ENCODE results near the gene FOXE3. TPM values are rescaled to one million over a fixed set of nuclear protein-coding genes. Genes with fewer than 3 reads are reported as not detected.

The FOXE3 gene
- total RNA-seq, 1 experiment from 2014 or later, result not detected

DNA sequence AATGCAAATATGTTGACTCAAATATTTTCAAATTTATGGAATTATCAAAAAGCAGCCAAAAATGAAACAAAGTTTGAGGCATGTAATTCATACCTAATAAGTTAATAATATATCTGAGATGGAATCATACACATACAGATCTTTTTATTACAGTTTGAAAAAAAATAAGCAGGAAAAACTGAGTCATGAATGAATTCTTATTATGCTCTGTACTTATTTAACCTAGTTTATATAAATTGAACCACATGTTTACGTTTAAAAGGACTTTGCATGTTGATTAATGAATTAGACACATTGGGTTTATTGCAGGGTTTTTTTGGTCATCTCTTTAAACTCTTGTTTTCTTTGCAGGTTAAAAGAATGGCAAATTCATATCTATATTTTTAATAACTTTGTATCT, 41.6 kb upstream of the FOXE3 start:
- Histone ChIP-seq H3K9ac (ENCODE audit: low read length) (no peak overlapping the region), H2AFZ (ENCODE audit: low read length) (no peak overlapping the region), H3K27ac (ENCODE audit: low read length) (no peak overlapping the region), H3K9me2 (replicated peaks; ENCODE audit: low read length) (no peaks in the 10 kb centered on the region), H3K4me1 (ENCODE audit: insufficient read depth, low read length) (no peaks in the 10 kb centered on the region), H3K27me3 (ENCODE audit: low read length) (no peaks in the 10 kb centered on the region), H3K4me2 (ENCODE audit: low read length) (no peak overlapping the region), H3K36me3 (ENCODE audit: low read depth, low read length) (peaks cover 37% of the 10 kb centered on the region; the same call in 1 of the 2 replicates), H4K20me1 (ENCODE audit: low read length) (no peaks in the 10 kb centered on the region), H3K4me3 (ENCODE audit: low read length) (no peak overlapping the region), H3F3A (ENCODE audit: low read length, unreplicated experiment) (no peaks in the 10 kb centered on the region), H3K9me3 (ENCODE audit: low read length) (no peaks in the 10 kb centered on the region), H3K79me2 (ENCODE audit: low read length) (no peaks in the 10 kb centered on the region)
- BruUV-seq (replicated peaks), result no TSS peak
- DNase-seq (no peak), ATAC-seq (no peak)
- ChIA-PET POLR2A (ENCODE audit: unreplicated experiment) (no interaction called here), CTCF (no interaction called here)
- TF ChIP-seq, protein P1, sequence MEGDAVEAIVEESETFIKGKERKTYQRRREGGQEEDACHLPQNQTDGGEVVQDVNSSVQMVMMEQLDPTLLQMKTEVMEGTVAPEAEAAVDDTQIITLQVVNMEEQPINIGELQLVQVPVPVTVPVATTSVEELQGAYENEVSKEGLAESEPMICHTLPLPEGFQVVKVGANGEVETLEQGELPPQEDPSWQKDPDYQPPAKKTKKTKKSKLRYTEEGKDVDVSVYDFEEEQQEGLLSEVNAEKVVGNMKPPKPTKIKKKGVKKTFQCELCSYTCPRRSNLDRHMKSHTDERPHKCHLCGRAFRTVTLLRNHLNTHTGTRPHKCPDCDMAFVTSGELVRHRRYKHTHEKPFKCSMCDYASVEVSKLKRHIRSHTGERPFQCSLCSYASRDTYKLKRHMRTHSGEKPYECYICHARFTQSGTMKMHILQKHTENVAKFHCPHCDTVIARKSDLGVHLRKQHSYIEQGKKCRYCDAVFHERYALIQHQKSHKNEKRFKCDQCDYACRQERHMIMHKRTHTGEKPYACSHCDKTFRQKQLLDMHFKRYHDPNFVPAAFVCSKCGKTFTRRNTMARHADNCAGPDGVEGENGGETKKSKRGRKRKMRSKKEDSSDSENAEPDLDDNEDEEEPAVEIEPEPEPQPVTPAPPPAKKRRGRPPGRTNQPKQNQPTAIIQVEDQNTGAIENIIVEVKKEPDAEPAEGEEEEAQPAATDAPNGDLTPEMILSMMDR (conservative IDR thresholded peaks at IDR 0.05; ENCODE audit: low read depth, low read length), result no peak
- TF ChIP-seq EZH2phosphoT487 (IDR thresholded peaks at IDR 0.05; ENCODE audit: borderline replicate concordance, low read length), result no peak
- TF ChIP-seq EZH2 (IDR thresholded peaks at IDR 0.05; ENCODE audit: low read length, unreplicated experiment), result no peak
- intact Hi-C loops (cut with micrococcal nuclease), result no loop called here

DNA sequence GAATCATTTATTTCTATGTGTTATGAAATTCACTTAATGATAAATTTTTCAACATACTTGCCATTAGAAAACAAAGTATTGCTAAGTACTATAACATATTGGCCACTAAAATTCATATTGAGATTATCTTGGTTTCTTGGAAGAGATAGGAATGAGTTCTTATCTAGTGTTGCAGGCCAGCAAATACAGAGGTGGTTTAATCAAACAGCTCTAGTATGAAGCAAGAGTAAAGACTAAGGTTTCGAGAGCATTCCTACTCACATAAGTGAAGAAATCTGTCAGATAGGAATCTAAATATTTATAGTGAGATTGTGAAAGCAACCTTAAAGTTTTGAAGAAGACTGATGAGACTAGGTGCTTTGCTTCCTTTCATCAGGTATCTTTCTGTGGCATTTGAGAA, 37.9 kb upstream of the FOXE3 start:
- POLR2A ChIA-PET (ENCODE audit: unreplicated experiment), result no interaction called here
- H3K36me3 ChIP-seq (ENCODE audit: low read depth, low read length), result peaks cover 35% of the 10 kb centered on the region
- no peaks in the 10 kb centered on the region for H3K27me3 ChIP-seq (ENCODE audit: low read length)
- H3K9ac ChIP-seq (ENCODE audit: low read length), result no peak overlapping the region
- ATAC-seq (no peak), DNase-seq (no peak)
- no peaks in the 10 kb centered on the region for H3K9me2 ChIP-seq (replicated peaks; ENCODE audit: low read length)
- H2AFZ ChIP-seq (ENCODE audit: low read length), result no peak overlapping the region
- no peaks in the 10 kb centered on the region for H3K79me2 ChIP-seq (ENCODE audit: low read length)
- no peak overlapping the region for H3K4me2 ChIP-seq (ENCODE audit: low read length)
- no peaks in the 10 kb centered on the region for H3K4me1 ChIP-seq (ENCODE audit: insufficient read depth, low read length)
- H3K27ac ChIP-seq (ENCODE audit: low read length), result no peak overlapping the region
- TF ChIP-seq EZH2 (IDR thresholded peaks at IDR 0.05; ENCODE audit: low read length, unreplicated experiment) (no peak), EZH2phosphoT487 (IDR thresholded peaks at IDR 0.05; ENCODE audit: borderline replicate concordance, low read length) (no peak)
- TF ChIP-seq, protein P1 (conservative IDR thresholded peaks at IDR 0.05; ENCODE audit: low read depth, low read length), result no peak
- CTCF ChIA-PET, result no interaction called here
- H3K4me3 ChIP-seq (ENCODE audit: low read length), result no peak overlapping the region
- H3K9me3 ChIP-seq (ENCODE audit: low read length), result no peaks in the 10 kb centered on the region
- intact Hi-C loops (cut with micrococcal nuclease), result no loop called here
- BruUV-seq (replicated peaks), result no TSS peak
- no peaks in the 10 kb centered on the region for H4K20me1 ChIP-seq (ENCODE audit: low read length)
- H3F3A ChIP-seq (ENCODE audit: low read length, unreplicated experiment), result no peaks in the 10 kb centered on the region

DNA sequence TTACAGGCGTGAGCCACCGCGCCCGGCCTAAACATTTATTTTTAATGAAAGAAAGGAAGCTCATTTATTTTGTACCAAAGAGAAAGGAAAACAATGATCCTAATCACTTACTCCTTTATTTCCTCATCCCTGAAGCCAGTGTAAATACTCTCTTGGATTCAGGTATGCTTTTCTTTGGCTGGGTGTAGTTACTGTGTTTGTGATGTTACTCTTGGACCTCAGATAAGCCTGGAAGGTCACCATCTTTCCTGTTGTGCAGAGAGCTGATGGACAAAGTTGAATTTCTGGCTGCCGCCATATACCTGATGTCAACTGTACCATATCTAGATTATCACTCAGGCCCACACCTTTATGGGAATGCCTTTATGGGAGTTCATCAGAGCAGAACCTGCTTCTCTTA, 35.4 kb upstream of the FOXE3 start:
- H3K4me2 ChIP-seq (ENCODE audit: low read length), result no peak overlapping the region
- no peak overlapping the region for H3K9ac ChIP-seq (ENCODE audit: low read length)
- H3K4me1 ChIP-seq (ENCODE audit: insufficient read depth, low read length), result no peaks in the 10 kb centered on the region
- CTCF ChIA-PET, result no interaction called here
- H3F3A ChIP-seq (ENCODE audit: low read length, unreplicated experiment), result no peaks in the 10 kb centered on the region
- no peaks in the 10 kb centered on the region for H3K79me2 ChIP-seq (ENCODE audit: low read length)
- H2AFZ ChIP-seq (ENCODE audit: low read length), result no peak overlapping the region
- no peaks in the 10 kb centered on the region for H3K9me2 ChIP-seq (replicated peaks; ENCODE audit: low read length)
- POLR2A ChIA-PET (ENCODE audit: unreplicated experiment), result no interaction called here
- no peaks in the 10 kb centered on the region for H3K27me3 ChIP-seq (ENCODE audit: low read length)
- TF ChIP-seq, protein P1 (conservative IDR thresholded peaks at IDR 0.05; ENCODE audit: low read depth, low read length), result no peak
- TF ChIP-seq EZH2phosphoT487 (IDR thresholded peaks at IDR 0.05; ENCODE audit: borderline replicate concordance, low read length), result no peak
- TF ChIP-seq EZH2 (IDR thresholded peaks at IDR 0.05; ENCODE audit: low read length, unreplicated experiment), result no peak
- no peak for DNase-seq
- H3K27ac ChIP-seq (ENCODE audit: low read length), result no peak overlapping the region
- H4K20me1 ChIP-seq (ENCODE audit: low read length), result no peaks in the 10 kb centered on the region
- peaks cover 22% of the 10 kb centered on the region for H3K36me3 ChIP-seq (ENCODE audit: low read depth, low read length)
- no peak for ATAC-seq
- BruUV-seq (replicated peaks), result no TSS peak
- intact Hi-C loops (cut with micrococcal nuclease), result no loop called here
- no peaks in the 10 kb centered on the region for H3K9me3 ChIP-seq (ENCODE audit: low read length)
- no peak overlapping the region for H3K4me3 ChIP-seq (ENCODE audit: low read length)

Measured in PC-3 (cell line).